LoVo (cell line): ENCODE data around the gene ZFP30.
"Not testable (repeated sequence)": the region's sequence is repeated elsewhere in the genome, so short reads cannot be mapped to it uniquely, and the experiment has no call there.

Experiments used
- DNase-seq: peaks from one replicate; pipeline ENCODE4 v3.0.0-alpha.2; 2016; ENCODE audit warnings: low spot score

ZFP30 gene

DNA sequence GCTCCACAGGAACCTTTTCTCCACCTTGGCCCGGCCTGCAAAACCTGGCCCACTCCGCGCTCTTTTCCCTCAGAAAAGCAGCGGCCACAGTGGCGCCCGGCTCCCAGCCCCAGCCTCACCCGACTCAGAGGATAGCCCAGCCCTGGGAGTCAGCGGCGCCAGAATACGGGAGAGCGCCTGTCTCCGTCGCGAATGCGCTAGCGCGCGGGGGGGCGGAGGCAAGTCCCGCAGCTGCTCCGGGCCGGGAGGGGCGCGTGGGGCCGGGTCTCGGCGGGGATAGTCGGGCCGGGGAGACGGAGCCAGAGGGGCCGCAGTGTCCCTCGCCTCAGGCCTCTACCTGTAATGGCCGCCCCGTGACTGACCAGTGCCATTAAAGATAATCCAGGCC, at the start of gene ZFP30:
ZFP30 (minus strand) TSS at position 165 of the 388 bp plus-strand sequence. CDS start 7,643 bp downstream, outside the sequence.
- DNase-seq: no peak

GRCh38 chr19:37699057-37699456, 43.8 kb upstream of the ZFP30 start:
- no peak for DNase-seq

GRCh38 chr19:37698216-37698615, 43.0 kb upstream of the ZFP30 start:
- DNase-seq: no peak

GRCh38 chr19:37695144-37695899, 40.1 kb upstream of the ZFP30 start:
- no peak for DNase-seq

GRCh38 chr19:37692956-37693620, 37.8 kb upstream of the ZFP30 start:
- no peak for DNase-seq

- DNase-seq: no peak
Observed at GRCh38 chr19:37691881-37692504, 36.7 kb upstream of the ZFP30 start.

DNA sequence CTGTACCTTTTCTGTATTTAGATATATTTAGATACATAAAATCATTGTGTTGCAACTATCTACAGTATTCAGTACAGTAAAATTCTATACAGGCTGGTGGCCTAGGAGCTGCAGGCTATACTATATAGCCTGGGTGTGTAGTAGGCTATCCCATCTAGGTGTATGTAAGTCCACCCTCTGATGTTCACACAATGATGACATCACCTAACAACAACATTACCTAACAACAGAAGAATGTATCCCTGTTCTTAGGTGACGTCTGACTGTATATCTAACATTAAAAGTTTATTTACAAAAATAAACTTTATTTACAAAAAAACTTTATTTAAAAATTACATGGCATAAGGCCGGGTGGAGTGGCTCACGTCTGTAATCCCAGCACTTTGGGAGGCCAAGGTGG, 28.3 kb upstream of the ZFP30 start:
- DNase-seq: no peak

GRCh38 chr19:37669450-37669914, 14.2 kb upstream of the ZFP30 start:
- no peak for DNase-seq

DNA sequence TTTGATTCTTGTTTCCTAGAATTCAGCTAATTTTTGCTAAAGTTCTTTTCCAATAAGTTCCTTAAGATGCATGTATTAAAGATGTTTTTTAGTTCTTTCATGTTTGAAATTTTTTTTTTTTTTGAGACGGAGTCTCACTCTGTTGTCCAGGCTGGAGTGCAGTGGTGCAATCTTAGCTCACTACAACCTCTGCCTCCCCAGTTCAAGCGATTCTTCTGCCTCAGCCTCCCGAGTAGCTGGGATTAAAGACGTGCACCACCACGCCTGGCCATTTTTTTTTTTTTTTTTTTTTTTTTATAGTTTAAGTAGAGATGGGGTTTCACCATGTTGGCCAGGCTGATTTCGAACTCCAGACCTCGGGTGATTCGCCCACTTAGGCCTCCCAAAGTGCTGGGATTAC, 1.9 kb upstream of the ZFP30 start:
- not testable (repeated sequence) for DNase-seq

DNA sequence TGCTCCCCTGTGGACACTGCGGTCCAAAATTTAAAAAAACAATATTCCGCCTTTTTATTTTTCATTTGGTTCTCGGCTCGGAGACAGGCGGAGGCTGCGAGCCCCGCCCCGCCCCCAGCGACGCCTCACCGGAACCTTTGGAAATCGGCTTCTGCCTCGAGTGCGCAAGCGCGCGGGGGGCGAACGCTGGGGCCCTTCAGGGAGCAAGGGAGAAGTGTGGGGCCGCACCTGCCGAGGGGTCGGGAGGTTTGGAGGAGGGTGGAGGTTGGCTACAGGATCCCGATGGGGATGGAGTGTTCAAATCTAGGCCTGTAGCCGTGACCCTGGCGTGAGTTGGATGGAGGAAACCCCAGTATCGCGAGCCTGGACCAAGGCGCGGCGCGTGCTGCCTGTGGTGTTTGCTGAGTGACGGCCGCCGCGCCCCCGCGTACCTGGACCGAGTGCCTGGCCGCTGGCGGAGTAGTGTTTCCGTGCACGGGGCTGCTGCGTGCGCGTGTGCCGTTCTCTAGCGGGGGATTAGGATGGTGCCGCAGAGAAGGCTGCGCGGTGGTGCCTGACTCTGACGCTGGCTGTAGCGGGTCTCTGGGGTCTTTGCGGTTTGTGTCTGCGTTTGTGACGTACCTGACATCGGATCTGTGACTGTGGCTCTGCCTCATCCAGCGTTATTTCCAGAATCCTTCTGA, 565 bp upstream of the ZFP30 start:
- DNase-seq: no peak

- no peak for DNase-seq
Observed at GRCh38 chr19:37654629-37655300, 500 bp downstream of the ZFP30 start.

DNA sequence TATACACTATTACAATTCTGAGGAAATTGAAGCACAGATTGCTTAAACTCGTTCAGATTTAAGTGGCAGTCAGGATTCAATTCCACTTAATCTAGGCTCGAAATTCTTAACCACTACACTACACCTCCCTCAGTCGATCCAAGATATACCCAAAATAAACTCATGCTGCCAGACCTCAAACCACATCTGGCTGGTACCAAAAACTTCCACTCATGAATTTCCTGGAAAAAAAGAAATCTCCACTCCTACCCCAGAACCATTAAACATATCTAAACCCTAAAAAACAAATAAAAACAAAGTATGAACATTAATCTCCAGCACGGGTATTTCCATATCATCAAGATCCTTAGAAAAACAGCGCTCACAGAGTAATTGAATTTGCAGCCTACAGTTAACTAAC, 1.1 kb downstream of the ZFP30 start:
- DNase-seq: no peak

GRCh38 chr19:37635076-37636056, 19.9 kb downstream of the ZFP30 start:
- no peak for DNase-seq

DNA sequence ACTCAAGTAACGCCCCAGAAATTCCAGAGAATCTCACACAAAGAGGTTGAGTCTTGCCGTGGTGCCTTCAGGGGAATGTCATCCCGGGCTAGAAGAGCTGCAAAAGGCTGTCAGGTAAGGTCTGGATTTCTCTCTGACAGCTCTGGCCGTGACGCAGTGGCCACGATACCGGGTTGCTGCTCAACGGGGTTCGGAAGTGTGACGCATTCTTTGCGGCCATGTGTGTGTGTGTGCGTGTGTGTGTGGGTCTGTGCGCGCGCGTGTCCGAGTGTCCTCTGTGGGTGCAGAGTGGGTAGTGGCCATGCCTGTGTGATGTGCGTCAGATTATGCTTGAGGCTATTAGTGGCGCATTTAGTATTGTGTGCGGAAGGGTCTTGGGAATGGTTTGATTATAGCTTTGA, 60.3 kb downstream of the ZFP30 start:
- DNase-seq: no peak

DNA sequence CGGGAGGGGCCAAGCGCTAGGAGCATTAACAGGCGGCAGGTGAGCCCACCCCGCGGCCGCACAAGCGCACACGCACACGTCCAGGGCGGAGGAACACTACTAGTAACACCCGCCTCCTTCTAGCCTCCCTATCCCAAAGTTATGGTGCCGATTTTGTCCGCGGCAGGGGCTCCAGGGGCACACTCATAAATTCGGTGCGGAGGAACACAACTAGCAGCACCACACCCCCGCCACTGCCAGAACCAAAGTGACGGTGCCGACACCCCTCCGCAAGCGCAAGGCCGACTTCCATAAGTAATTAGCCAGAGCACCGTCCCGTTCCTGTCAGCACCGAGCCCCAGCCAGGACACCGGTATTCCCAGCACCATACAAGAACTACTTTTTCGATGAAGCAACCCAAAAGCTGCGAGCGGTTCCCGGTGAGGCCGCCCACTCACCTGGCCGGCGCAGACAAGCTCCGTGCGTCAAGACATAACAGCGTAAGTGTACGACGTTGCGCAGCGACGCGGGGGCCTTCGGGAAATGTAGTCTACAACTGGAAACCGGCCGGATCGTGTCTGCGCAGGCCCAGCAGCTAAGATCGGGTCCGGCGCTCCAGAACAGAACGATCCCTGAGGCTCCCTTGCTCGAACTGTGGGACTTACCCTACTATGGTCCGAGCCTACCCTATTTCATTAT, 60.8 kb downstream of the ZFP30 start, which contains the start of the genes ZNF540 and ZNF571:
ZNF540 (plus strand) TSS at position 573 of the 678 bp plus-strand sequence. CDS start 3,572 bp downstream, outside the sequence.
ZNF571 (minus strand) TSS at position 489 of the 678 bp plus-strand sequence. CDS start 8,116 bp downstream, outside the sequence.
- DNase-seq: no peak

DNA sequence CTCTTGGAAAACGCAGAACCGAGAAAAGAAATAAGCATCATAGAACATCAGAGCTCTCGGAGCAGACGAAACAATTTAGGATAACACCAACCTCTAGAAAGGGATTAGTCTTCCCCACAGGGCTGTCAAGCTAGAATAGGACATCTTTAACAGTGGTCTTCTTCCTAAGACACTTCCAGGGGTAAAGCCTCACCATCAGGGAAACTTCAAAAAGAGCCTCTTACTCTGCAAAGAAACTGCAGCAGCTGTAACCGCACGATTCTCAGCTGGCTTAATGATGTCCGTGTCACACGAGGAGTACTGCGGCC, 61.3 kb downstream of the ZFP30 start:
- DNase-seq: no peak

DNA sequence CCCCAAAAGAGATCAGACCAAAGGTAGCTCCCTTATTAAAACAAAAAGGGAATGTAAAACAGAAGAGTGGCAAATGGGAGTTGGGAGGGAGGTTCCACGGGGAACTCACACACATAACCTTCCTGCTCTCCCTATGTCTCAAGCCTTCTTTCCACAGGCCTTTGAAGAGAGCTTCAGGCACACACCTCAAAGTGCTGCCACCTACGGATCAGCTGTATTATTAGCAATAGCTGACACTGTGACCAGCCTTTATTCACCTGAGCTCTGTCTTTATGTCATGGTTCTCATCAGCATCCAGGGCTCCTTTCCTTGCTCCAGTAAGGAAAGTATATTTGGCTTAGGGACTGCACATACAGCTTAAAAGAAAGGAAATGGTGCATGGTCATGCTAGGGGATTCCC, 71.9 kb downstream of the ZFP30 start:
- DNase-seq: no peak

- DNase-seq: no peak
Observed at GRCh38 chr19:37572203-37572602, 83.1 kb downstream of the ZFP30 start.

DNA sequence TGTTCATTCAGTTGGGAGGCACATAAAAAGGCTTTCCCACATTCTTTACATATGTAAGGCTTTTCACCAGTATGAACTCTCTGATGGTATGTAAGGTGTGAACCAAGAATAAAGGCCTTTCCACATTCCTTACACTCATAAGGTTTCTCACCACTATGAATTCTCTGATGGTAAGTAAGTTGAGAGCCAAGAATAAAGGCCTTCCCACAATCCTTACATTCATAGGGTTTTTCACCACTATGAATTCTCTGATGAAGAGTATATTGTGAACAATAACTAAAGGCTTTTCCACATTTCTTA, 89.9 kb downstream of the ZFP30 start:
- no peak for DNase-seq
